NT2/D1 (cell line): ENCODE results near the gene ARHGEF10L.

ENCODE experiments used
- SUZ12 ChIP-seq: IDR thresholded peaks from 2 replicates; pipeline ENCODE4 v1.6.1; 2011; ENCODE audit not compliant: insufficient read length, insufficient read depth; ENCODE audit errors: extremely low read depth
- YY1 ChIP-seq: IDR thresholded peaks from 2 replicates; pipeline ENCODE4 v1.6.1; 2011; ENCODE audit not compliant: insufficient read length, insufficient read depth
- ZNF274 ChIP-seq: IDR thresholded peaks from 2 replicates; pipeline ENCODE4 v1.6.1; 2011; ENCODE audit warnings: mild to moderate bottlenecking, low read depth, low read length

DNA sequence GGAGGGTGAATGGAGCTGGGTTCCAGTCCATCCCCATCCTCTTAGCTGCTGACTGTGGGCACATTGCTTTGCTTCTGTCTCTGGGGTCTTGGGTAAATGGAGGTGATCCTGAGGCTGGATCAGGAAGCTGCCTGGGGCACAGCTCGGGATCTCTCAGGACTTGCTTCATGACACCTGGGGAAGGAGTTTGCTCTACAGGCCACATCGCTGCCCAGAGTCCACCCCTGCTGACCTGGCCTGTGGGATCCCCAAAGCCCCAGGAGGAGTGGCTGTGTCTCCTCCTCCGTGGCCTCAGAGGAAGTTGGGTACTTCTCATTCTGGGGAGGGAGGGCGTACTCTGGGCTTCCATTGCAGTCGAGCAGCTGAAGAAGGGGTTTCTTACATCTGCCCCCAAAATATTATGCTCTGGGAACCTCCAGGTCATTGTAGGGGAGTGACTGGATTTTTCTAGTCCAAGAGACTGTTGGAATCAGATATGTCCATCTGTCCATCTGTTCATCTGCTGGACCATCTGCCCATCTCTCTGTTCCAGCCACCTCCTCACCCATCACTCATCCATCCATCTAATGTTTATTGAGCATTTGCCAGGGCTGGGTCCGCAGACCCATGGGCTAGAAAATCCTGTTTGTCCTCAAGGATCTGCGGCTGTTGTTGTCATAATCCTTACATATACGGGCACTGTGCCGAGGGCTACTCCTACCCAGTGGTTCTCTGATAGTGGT is 45.9 kb downstream of the ARHGEF10L start:
- TF ChIP-seq SUZ12 (no peak), ZNF274 (no peak), YY1 (no peak)
